ENCODE measurements around the gene KIAA0930.

KIAA0930 gene

DNA sequence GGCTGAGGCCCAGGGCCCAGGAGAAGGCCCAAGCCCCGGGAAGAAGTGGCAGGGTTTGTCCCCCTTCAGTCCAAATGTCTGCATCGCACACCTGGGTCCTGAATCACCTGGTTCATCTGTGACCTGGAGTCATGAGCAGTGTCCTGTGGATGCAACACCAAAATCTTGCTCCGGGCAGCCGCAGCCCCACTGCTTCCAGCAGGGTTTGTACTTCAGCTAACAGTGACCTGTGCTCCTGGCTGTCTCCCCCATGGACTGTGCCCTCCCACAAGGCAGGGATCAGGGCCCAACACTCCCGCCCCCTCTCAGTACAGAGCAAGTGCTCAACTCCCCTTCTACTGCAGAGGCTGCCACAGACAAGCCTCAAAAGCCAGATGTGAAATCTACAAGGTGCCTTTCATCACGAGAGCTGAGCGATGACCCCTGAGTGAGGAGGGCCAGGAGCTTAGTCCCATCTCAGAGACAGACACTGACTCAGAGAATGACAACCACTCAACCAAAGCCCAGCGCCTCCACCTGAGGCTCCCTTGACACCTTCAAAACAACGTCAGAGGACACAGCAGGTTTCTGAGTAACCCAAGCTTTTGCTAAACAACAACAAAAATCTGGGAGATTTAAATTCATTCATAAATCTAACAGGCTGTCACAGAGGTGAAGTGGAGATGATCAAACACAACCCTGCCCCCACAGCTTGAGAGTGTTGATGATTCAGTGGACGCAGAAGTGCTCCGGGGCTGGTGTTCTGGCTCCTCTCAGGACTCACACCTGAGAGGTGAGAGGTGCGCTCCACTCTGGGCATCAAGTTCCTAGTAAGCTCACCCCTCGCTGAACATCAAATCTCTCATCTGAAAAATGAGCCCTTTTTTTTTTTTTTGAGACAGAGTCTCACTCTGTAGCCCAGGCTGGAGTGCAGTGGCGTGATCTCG, 3.4 kb downstream of the KIAA0930 start:
- Histone ChIP-seq H3K4me2 (ENCODE audit: low read length) (peak overlapping the region; percentile 0), H3K79me2 (peaks cover 14% of the 10 kb centered on the region), H3K9me3 (ENCODE audit: control insufficient read depth, low read length) (no peaks in the 10 kb centered on the region), H2AFZ (no peak overlapping the region), H3K9ac (no peak overlapping the region), H3K4me3 (ENCODE audit: low read depth, low read length) (no peak overlapping the region), H3K4me1 (peaks cover 17% of the 10 kb centered on the region), H3K27me3 (ENCODE audit: control insufficient read depth, insufficient read depth, low read length) (no peaks in the 10 kb centered on the region), H3K27ac (no peak overlapping the region), H3K36me3 (ENCODE audit: control insufficient read depth, insufficient read depth, low read length) (no peaks in the 10 kb centered on the region)
- TF ChIP-seq, protein P1, sequence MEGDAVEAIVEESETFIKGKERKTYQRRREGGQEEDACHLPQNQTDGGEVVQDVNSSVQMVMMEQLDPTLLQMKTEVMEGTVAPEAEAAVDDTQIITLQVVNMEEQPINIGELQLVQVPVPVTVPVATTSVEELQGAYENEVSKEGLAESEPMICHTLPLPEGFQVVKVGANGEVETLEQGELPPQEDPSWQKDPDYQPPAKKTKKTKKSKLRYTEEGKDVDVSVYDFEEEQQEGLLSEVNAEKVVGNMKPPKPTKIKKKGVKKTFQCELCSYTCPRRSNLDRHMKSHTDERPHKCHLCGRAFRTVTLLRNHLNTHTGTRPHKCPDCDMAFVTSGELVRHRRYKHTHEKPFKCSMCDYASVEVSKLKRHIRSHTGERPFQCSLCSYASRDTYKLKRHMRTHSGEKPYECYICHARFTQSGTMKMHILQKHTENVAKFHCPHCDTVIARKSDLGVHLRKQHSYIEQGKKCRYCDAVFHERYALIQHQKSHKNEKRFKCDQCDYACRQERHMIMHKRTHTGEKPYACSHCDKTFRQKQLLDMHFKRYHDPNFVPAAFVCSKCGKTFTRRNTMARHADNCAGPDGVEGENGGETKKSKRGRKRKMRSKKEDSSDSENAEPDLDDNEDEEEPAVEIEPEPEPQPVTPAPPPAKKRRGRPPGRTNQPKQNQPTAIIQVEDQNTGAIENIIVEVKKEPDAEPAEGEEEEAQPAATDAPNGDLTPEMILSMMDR (IDR thresholded peaks at IDR 0.05), result no peak

DNA sequence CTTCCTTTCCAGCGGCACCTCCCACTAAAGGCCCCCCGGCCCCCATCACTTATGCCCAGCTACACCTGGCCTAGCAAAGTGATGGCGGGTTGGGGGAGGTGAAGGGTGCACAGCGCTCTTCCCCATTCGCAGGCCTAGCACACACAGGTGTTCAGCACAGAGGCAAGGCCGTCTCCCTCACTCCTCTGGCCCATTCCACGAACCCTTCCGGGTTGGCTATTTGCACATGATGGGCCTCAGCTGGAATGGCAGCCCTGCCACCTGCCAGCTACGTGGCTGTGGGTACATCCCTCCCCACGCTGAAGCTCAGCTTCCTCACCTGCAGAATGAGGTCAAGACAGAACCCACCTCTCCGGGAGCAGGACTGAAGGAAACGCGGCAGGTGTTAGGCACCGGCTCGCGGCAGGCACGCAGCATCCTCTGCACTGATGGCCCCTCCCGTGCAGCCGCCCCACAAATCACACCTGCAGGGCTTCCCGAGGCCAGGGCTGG, 4.8 kb downstream of the KIAA0930 start:
- Histone ChIP-seq H3K9me3 (ENCODE audit: control insufficient read depth, low read length) (no peaks in the 10 kb centered on the region), H3K79me2 (peaks cover 20% of the 10 kb centered on the region), H3K27me3 (ENCODE audit: control insufficient read depth, insufficient read depth, low read length) (no peaks in the 10 kb centered on the region), H3K4me2 (ENCODE audit: low read length) (no peak overlapping the region), H3K27ac (no peak overlapping the region), H3K9ac (no peak overlapping the region), H3K4me3 (ENCODE audit: low read depth, low read length) (no peak overlapping the region), H3K4me1 (peaks cover 17% of the 10 kb centered on the region), H2AFZ (no peak overlapping the region), H3K36me3 (ENCODE audit: control insufficient read depth, insufficient read depth, low read length) (no peaks in the 10 kb centered on the region)
- TF ChIP-seq, protein P1 (IDR thresholded peaks at IDR 0.05), result no peak

DNA sequence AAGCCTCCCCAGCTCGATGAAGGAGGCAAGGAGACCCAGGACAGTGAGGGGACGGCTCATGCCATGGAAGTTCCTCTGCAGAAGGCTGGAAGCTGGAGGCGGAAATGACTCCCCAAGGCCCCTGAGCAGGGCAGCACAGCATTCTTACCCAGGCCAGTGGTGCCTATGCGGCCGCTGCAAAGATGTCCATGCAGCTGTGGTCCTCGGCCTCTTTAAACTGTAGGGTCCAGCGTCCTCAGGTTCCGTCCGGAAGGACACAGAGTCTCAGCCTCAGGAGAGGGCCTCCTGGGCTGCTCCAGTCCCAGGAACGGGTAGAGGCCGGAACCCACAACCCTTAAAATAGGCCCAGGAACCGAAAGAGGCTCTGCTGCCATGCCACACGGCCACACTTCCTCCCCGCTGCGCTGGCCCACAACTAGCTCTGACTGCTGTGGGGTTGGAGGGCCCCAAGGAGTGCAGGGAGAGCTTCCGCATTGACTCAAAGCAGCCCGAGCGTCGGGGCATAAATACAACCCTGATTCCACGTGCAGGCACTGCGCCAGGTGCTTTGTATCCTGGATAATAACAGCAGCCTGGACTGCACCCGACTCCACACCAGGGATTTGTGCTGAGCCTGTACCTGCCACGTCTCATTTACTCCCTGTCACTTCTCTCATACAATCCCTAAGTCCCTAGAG, 5.5 kb downstream of the KIAA0930 start:
- Histone ChIP-seq H3K9ac (no peak overlapping the region), H3K27me3 (ENCODE audit: control insufficient read depth, insufficient read depth, low read length) (no peaks in the 10 kb centered on the region), H3K36me3 (ENCODE audit: control insufficient read depth, insufficient read depth, low read length) (no peaks in the 10 kb centered on the region), H3K27ac (no peak overlapping the region), H3K4me1 (peaks cover 17% of the 10 kb centered on the region), H2AFZ (no peak overlapping the region), H3K9me3 (ENCODE audit: control insufficient read depth, low read length) (no peaks in the 10 kb centered on the region), H3K79me2 (peaks cover 20% of the 10 kb centered on the region), H3K4me2 (ENCODE audit: low read length) (no peak overlapping the region), H3K4me3 (ENCODE audit: low read depth, low read length) (no peak overlapping the region)
- TF ChIP-seq, protein P1 (IDR thresholded peaks at IDR 0.05), result no peak

DNA sequence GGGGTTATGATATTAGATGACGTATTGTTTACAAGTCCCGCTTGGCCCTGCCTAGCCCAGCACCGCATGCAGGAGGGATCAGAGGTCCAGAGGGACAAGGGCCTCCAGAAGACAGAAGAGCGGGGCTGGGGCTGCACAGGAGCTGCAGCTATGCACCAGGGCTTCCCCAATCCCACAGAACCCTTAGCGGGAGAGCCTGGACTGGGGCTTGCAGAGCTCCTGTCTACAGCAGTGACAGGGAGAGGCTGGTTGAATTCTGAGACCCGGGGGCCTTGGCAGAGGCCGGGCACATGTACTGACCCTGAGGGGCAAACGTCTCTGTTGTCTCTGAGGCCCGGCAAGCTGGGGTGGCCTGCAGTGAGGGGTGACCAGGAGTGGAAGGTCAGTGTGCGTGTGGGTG, 6.9 kb downstream of the KIAA0930 start:
- Histone ChIP-seq H3K4me2 (ENCODE audit: low read length) (no peak overlapping the region), H3K79me2 (peaks cover 23% of the 10 kb centered on the region), H3K27me3 (ENCODE audit: control insufficient read depth, insufficient read depth, low read length) (no peaks in the 10 kb centered on the region), H3K9me3 (ENCODE audit: control insufficient read depth, low read length) (no peaks in the 10 kb centered on the region), H3K4me1 (peaks cover 12% of the 10 kb centered on the region), H3K36me3 (ENCODE audit: control insufficient read depth, insufficient read depth, low read length) (no peaks in the 10 kb centered on the region), H3K4me3 (ENCODE audit: low read depth, low read length) (no peak overlapping the region), H3K9ac (no peak overlapping the region), H2AFZ (no peak overlapping the region), H3K27ac (no peak overlapping the region)
- TF ChIP-seq, protein P1 (IDR thresholded peaks at IDR 0.05), result no peak

Data from parathyroid adenoma (tissue), 2 donors.